ENCODE results near the gene ST6GALNAC4.

GRCh38 chr9:127958728-127959127 is 41.9 kb upstream of the ST6GALNAC4 start:
- TF ChIP-seq CTCF (IDR thresholded peaks at IDR 0.05), result no peak
- no peak for TF ChIP-seq ZFX (IDR thresholded peaks at IDR 0.05; ENCODE audit: borderline replicate concordance)
